Esophagus (tissue), 2 donors: Measurements from ENCODE around the gene TSPAN18. TPM values are rescaled to one million over a fixed set of nuclear protein-coding genes. Genes with fewer than 3 reads are reported as not detected.

Experiments used
- H3K27ac ChIP-seq, 2 donors: one replicate each; pipeline ENCODE4 v1.5.1; 2013; ENCODE audit warnings: low read depth in 2 of 2, mild to moderate bottlenecking in 2 of 2, inconsistent platforms in 1 of 2, low read length in 1 of 2, moderate library complexity in 1 of 2
- H3K27me3 ChIP-seq, 2 donors: one replicate each; pipeline ENCODE4 v1.6.1; 2013; ENCODE audit warnings: low read length in 2 of 2, control low read depth in 1 of 2, mild to moderate bottlenecking in 1 of 2; ENCODE audit not compliant: insufficient read depth in 2 of 2, control insufficient read depth in 1 of 2
- H3K36me3 ChIP-seq, 2 donors: one replicate each; pipeline ENCODE4 v1.6.1; 2013; ENCODE audit warnings: low read length in 1 of 2; ENCODE audit not compliant: control insufficient read depth in 2 of 2, insufficient read depth in 2 of 2
- H3K4me1 ChIP-seq, 2 donors: one replicate each; pipeline ENCODE4 v1.6.1; 2013; ENCODE audit warnings: low read length in 1 of 2; ENCODE audit not compliant: control insufficient read depth in 2 of 2, insufficient read depth in 2 of 2
- H3K4me3 ChIP-seq, 2 donors: one replicate each; pipeline ENCODE4 v1.5.1; 2013; ENCODE audit warnings: low read length in 2 of 2, mild to moderate bottlenecking in 2 of 2, low read depth in 1 of 2, moderate library complexity in 1 of 2
- H3K9me3 ChIP-seq, 2 donors: one replicate each; pipeline ENCODE4 v1.6.1; 2013; ENCODE audit warnings: mild to moderate bottlenecking in 2 of 2, low read depth in 1 of 2, low read length in 1 of 2, moderate library complexity in 1 of 2; ENCODE audit not compliant: control insufficient read depth in 2 of 2, insufficient read depth in 1 of 2
- whole genome bisulfite sequencing, 2 donors: extraction: QIAGEN DNeasy Blood & Tissue Kit; methylation state at CpG; one replicate each; pipeline ENCODE4 v1.1.7; 2013; 5-methylcytosine and 5-hydroxymethylcytosine counted together
- polyA plus RNA-seq, 2 donors: library from polyadenylated mRNA; stranded (reverse); fragments of 200-250 nt; gene quantifications; one replicate each; pipeline ENCODE4 v1.2.3, GENCODE V29; 2013
- donor health status: healthy with polysubstance abuse.
- donor health status: Bipolar disorder and iron deficiency.

Gene TSPAN18
- polyA plus RNA-seq, 2 donors, result 2.2 to 3.1 TPM

DNA sequence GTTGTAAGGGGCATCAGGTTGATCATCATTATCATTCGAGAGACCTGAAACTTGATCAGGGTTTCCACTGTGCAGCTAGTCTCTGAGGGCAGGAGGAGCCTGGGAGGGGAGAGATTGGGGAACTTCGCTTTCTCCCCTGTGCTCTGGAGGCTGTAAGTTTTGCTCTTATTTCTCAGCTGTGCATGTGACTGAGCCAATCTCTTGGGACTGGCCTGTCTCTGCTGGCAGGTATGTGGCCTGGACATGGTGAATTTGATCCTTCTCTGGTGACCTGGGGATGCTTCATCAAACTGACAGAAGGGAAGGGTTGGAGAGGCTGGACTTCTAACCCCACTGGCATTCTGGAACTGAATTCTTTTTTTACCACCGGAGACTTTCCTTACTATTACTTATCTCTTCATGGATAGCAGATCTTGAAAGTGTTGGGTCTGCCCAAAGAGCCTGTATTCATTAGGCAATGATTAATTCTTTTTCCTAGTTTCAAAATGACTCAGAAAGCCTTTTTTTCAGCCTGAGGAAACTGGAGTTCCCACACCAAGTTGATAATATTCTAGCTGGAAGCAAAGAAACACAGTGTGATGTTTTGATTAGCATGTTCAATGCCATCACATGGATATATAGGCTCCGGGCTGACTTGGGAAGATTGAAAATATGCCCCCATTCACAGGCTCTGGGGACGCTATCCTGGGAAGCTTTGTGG, 36.5 kb downstream of the TSPAN18 start:
- Histone ChIP-seq H3K4me1 (peaks cover 0 to 3% of the 10 kb centered on the region in 2 donors), H3K27ac (peak overlapping the region in 1 of 2 donors; percentile 0)
- WGBS, 2 donors, result 63 to 66% methylated on average over 5 of the region's 5 CpGs

DNA sequence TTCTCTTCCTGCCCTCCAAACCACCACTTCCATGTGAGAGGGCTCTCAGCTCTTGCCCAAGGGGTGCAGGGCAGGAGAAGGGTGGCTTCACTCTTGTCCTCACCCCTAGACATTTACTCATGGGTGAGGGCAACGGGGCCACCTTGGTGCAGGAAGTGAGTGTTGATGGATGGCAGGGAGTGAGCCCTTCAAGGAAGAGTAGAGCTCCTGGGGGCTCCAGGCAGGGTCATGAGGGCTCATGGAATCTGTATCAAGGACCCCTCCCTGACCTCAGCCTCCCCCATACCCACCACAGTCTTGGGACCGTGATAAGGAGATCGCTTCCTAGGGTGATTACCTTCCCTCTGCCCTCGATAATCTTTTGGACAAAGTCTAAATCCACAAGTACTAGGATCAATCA, 37.8 kb downstream of the TSPAN18 start:
- 90 to 94% methylated on average over 4 of the region's 4 CpGs for WGBS, 2 donors
- Histone ChIP-seq H3K27ac (no peak overlapping the region), H3K4me3 (no peak overlapping the region), H3K27me3 (no peaks in the 10 kb centered on the region), H3K9me3 (no peaks in the 10 kb centered on the region), H3K36me3 (no peaks in the 10 kb centered on the region), H3K4me1 (peaks cover 0 to 3% of the 10 kb centered on the region in 2 donors)

More for the DNA sequence above, 36.5 kb downstream of the TSPAN18 start:
- Histone ChIP-seq H3K27me3 (no peaks in the 10 kb centered on the region), H3K36me3 (no peaks in the 10 kb centered on the region), H3K9me3 (no peaks in the 10 kb centered on the region), H3K4me3 (no peak overlapping the region)

DNA sequence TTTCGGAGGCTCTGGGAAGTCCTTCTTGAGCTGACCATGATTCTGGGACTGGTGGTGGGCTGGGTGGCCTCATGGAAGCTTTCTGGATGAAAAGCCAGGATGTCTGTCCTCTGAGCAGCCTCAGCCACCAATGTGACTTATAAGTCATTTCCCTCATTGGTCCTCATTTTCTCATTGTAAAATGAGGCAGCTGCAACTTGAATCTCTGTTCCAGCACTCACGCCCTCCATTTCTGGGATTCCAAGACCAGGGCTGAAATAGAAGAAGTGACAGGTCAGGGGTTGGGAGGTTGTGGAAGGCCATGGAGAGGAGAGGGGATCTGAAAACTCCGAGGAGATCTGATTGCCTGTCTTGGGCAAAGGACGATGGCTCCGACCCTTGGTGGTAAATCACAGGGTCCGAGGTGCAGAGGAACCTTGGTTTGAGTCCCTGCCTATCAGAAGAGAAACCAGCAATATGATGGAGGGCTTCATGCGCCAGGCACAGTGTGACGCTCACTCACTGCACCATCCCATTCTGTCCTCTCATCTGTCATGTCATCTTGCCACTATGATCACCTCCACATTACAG, 38.3 kb downstream of the TSPAN18 start:
- H3K27ac ChIP-seq, result no peak overlapping the region
- 92 to 94% methylated on average over 8 of the region's 8 CpGs for WGBS, 2 donors
- H3K27me3 ChIP-seq, result no peaks in the 10 kb centered on the region
- H3K36me3 ChIP-seq, result no peaks in the 10 kb centered on the region
- H3K4me1 ChIP-seq, result peaks cover 0 to 3% of the 10 kb centered on the region in 2 donors
- no peaks in the 10 kb centered on the region for H3K9me3 ChIP-seq
- no peak overlapping the region for H3K4me3 ChIP-seq

DNA sequence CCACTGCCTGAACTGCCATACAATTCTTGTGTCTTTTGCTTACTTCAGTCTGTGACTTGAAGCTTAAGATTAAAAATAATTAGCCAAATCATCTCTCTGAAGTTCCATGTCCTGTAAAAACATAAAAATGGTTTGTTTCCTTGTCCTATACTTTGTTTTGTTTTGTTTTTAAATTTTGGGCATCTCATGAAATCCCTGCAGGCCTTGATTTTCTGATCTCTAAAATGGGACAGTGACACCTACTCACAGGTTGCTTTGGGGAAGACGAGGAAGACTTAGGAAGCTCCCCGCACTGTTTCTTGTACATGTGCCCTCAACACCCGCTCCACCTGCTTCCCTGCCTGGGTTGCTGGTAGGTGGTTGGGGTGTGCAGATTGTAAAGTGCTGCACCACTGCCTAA, 38.9 kb downstream of the TSPAN18 start:
- Histone ChIP-seq H3K27ac (peak overlapping the region; percentile 29 to 34), H3K9me3 (no peaks in the 10 kb centered on the region), H3K36me3 (no peaks in the 10 kb centered on the region), H3K4me3 (no peak overlapping the region), H3K27me3 (no peaks in the 10 kb centered on the region), H3K4me1 (peaks cover 0 to 3% of the 10 kb centered on the region in 2 donors)
- WGBS, 2 donors, result 93 to 97% methylated on average over 3 of the region's 3 CpGs

DNA sequence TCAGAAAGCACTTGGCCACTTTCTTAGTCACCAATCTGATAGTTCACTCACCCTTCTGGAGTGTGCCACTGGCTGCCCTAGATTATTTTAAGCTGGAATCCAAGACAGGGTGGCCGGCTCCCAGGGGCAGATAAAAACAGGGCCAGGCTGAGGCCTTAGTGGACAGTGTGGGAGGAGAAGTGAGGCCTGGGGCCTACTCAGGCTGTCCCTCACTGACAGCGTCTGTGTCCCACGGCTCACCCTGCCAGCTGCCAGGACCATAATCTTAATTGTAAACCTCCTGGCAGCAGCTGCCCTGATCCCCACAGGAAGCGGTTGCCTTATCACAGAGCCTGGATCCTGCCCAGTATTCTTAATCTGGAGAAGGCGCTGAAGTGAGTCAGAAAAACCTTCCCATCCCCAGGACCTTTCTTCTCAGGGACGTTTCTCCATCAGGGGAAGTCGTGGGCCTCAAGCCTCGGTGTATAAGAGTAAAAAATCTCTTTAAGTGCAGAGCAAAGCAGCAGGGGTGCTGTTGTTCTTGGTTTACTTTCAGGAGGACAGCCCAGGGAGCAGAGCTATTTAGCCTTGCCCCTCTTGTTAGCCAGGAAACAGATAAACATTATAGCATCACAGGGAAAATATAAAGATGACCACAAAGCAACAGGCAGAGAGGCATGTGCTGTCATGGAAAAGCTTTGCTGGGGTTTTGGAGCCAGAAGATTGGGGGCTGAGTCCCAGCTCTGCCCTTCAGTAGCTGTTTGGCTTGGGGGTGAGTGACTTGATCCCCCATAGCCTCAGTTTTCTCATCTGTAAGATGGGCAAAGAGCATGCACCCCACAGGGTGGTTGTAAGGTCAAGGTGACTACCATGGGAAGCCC, 39.6 kb downstream of the TSPAN18 start:
- no peaks in the 10 kb centered on the region for H3K27me3 ChIP-seq
- 31 to 41% methylated on average over 8 of the region's 8 CpGs for WGBS, 2 donors
- no peaks in the 10 kb centered on the region for H3K9me3 ChIP-seq
- H3K27ac ChIP-seq, result peak overlapping the region; percentile 29 to 60
- H3K36me3 ChIP-seq, result no peaks in the 10 kb centered on the region
- no peaks in the 10 kb centered on the region for H3K4me1 ChIP-seq
- H3K4me3 ChIP-seq, result no peak overlapping the region

DNA sequence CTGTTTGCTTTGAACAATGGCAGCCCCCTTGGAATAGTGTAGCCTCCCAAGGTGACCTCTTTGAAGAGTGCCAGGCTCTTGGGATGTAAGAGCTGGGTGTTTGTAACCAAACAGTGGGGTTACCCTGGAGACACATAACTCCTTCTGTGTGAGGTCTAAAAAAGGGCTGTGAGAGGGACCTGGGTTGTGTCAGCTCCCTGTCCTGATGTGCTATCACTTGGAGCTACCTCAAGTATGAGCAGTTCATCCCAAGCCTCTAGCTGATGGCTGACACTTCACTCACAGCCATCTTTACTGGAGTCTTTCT, 40.2 kb downstream of the TSPAN18 start:
- H3K4me1 ChIP-seq, result no peaks in the 10 kb centered on the region
- no peaks in the 10 kb centered on the region for H3K9me3 ChIP-seq
- no peaks in the 10 kb centered on the region for H3K36me3 ChIP-seq
- no peak overlapping the region for H3K4me3 ChIP-seq
- H3K27me3 ChIP-seq, result no peaks in the 10 kb centered on the region
- H3K27ac ChIP-seq, result peak overlapping the region; percentile 29 to 60

DNA sequence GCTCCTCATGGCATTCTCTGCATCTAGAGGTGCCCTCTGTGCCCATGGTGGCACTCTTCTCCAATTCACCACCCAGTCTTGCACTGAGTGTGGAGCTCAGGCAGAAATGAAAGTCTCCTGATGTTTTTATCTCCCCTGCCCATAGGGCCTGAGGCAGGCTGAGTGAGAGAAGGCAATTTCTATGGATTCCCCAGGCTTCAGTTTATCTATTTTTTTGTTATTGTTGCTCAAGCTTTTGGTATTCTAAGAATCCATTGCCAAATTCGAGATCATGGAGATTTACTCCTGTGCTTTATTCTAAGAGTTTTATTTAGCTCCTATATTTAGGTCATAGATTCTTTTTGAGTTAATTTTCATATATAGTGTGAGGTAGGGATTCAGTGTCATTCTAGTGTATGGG, 40.7 kb downstream of the TSPAN18 start:
- H3K9me3 ChIP-seq, result no peaks in the 10 kb centered on the region
- WGBS, 2 donors, result 55 to 64% methylated on average over 1 of the region's 1 CpG
- H3K27me3 ChIP-seq, result no peaks in the 10 kb centered on the region
- H3K36me3 ChIP-seq, result no peaks in the 10 kb centered on the region
- no peak overlapping the region for H3K4me3 ChIP-seq
- no peaks in the 10 kb centered on the region for H3K4me1 ChIP-seq
- H3K27ac ChIP-seq, result peak overlapping the region in 1 of 2 donors; percentile 54

DNA sequence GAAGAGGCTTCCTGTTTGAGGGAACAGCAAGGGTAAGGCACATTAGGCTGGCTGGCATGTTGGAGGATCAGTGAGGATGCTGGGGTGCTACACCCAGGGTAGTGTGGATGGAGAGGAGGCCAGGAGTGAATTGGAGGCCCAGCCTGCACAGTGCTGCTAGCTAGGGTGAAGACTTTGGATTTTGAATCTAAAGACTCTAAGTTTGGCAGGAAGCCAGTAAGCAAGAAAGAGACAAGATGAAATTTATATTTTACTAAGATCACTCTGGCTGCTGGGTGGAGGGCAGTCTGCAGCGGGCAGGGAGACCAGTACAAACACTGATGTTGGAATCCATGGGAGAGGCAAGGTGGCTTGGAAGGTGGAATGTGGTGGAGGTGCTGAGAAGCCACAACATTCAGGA, 43.6 kb downstream of the TSPAN18 start:
- H3K9me3 ChIP-seq, result no peaks in the 10 kb centered on the region
- no peaks in the 10 kb centered on the region for H3K36me3 ChIP-seq
- 78 to 88% methylated on average over 1 of the region's 1 CpG for WGBS, 2 donors
- peaks cover 0 to 2% of the 10 kb centered on the region in 2 donors for H3K4me1 ChIP-seq
- H3K27me3 ChIP-seq, result no peaks in the 10 kb centered on the region
- no peak overlapping the region for H3K4me3 ChIP-seq
- no peak overlapping the region for H3K27ac ChIP-seq

DNA sequence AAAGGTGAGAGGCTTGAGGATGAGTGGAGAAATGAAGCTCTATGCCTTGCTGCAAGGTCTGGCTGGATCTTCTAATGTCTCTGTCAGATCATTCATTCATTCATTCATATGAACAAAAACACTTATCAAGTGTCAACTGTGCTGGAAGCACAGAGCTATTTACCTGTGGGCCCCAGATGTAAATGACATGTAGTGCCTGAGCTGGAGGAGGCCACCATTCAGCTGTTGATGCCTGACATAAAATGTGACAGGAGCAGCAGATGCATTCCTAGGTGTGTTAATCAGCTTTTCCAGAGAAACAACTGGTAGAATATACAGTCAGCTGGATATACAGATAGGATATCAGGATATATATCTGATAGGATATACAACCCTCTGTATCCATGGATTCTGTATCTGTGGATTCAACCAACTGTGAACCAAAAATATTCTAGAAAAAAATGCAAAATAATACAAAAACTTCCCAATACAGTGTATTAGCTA, 44.5 kb downstream of the TSPAN18 start:
- H3K4me3 ChIP-seq, result no peak overlapping the region
- H3K4me1 ChIP-seq, result peaks cover 0 to 2% of the 10 kb centered on the region in 2 donors
- no peaks in the 10 kb centered on the region for H3K9me3 ChIP-seq
- no peaks in the 10 kb centered on the region for H3K27me3 ChIP-seq
- no peak overlapping the region for H3K27ac ChIP-seq
- H3K36me3 ChIP-seq, result no peaks in the 10 kb centered on the region
